SK-N-MC (cell line): ENCODE data around the gene FAM47E.

Experiments used
- EZH2 ChIP-seq: fragments of 200-600 bp; sonication (generic); IDR thresholded peaks from one replicate; pipeline ENCODE4 v1.6.1; 2017; ENCODE audit warnings: antibody characterized with exemption
- POLR2AphosphoS5 ChIP-seq: IDR thresholded peaks from 2 replicates; pipeline ENCODE4 v1.6.1; 2012; ENCODE audit warnings: mild to moderate bottlenecking, low read depth, low read length, borderline replicate concordance

DNA sequence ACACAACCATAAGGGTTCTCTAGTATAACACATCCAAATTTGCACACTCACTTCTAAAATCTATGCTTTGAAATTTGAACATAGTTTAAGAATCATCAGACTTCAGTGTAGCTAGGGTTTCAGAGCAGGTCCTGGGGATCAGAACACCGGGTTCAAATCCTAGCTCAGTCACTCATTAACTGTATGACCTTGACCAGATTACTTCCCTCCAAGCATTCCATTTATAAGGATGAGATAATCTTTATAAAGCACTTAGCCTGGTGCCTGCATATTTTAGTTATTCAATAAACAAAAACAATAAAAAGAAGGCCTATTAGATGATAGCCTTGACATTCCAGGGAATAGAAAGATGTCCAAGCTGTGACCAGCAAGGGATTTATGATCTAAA is 50.2 kb downstream of the FAM47E start:
- TF ChIP-seq POLR2AphosphoS5: no peak
- TF ChIP-seq EZH2: no peak
